ENCODE data around the gene CNNM2. TPM values are rescaled to one million over a fixed set of nuclear protein-coding genes. Genes with fewer than 3 reads are reported as not detected.
"Not testable (repeated sequence)": the region's sequence is repeated elsewhere in the genome, so short reads cannot be mapped to it uniquely, and the experiment has no call there.

Gene CNNM2
- total and polyA plus RNA-seq, 2 donors (not counting 1 experiment from before 2014, with no cell fraction given) = 6.6 to 21.6 TPM

GRCh38 chr10:102997998-102998397 is 79.9 kb downstream of the CNNM2 start:
- Histone ChIP-seq H3K9me3 (ENCODE audit: control extremely low read depth in 1 of 3, control insufficient read depth in 2 of 3, insufficient read depth in 1 of 3, low read length in 2 of 3) (peaks cover 0 to 6% (median 2%) of the 10 kb centered on the region in 3 donors), H3K9ac (ENCODE audit: low read length) (no peak overlapping the region), H2AFZ (ENCODE audit: insufficient read depth, low read depth, low read length, poor library complexity, severe bottlenecking) (no peak overlapping the region), H3K36me3 (replicated peaks in 1 of 2; ENCODE audit: control extremely low read depth in 1 of 2, control insufficient read depth in 1 of 2, extremely low read depth in 1 of 2, insufficient read depth in 2 of 2, low read length in 1 of 2) (no peaks in the 10 kb centered on the region), H3K4me1 (ENCODE audit: control insufficient read depth in 2 of 2, insufficient read depth in 2 of 2, low read length in 2 of 2) (no peaks in the 10 kb centered on the region), H4K20me1 (ENCODE audit: control insufficient read depth, insufficient read depth, low read length, poor library complexity, severe bottlenecking) (no peaks in the 10 kb centered on the region), H3K4me2 (replicated peaks; ENCODE audit: low read depth, low read length, poor library complexity, severe bottlenecking) (no peak overlapping the region), H3K79me2 (ENCODE audit: control insufficient read depth, insufficient read depth, low read length) (no peaks in the 10 kb centered on the region), H3K4me3 (ENCODE audit: control extremely low read depth in 1 of 5, extremely low read depth in 1 of 5, insufficient read depth in 1 of 5, low read depth in 2 of 5, low read length in 4 of 5) (no peak overlapping the region), H3K27ac (ENCODE audit: low read length in 2 of 2) (no peak overlapping the region), H3K27me3 (replicated peaks in 1 of 4; ENCODE audit: control extremely low read depth in 1 of 4, control insufficient read depth in 3 of 4, insufficient read depth in 4 of 4, low read length in 3 of 4) (no peaks in the 10 kb centered on the region)
- no peaks in the 10 kb centered on the region for H3K27me3 Mint-ChIP-seq
- peaks cover 3% of the 10 kb centered on the region for H3K4me1 Mint-ChIP-seq
- TF ChIP-seq CTCF (IDR thresholded peaks at IDR 0.05) (no peak), EZH2 (IDR thresholded peaks at IDR 0.05; ENCODE audit: borderline replicate concordance, insufficient read depth, low read depth, low read length, poor library complexity, severe bottlenecking) (no peak)
- ATAC-seq (ENCODE audit: low read depth) (no peak), DNase-seq (no peak)
- CTCF ChIA-PET = interaction anchor here (0.5 kb wide), 1 partner anchor 20 kb away, joined by 3 read pairs; no protein-coding TSS in a partner anchor
- no CpG with 5 or more reads among the region's 1 CpG for WGBS (ENCODE audit: insufficient coverage)
- intact Hi-C loops (cut with micrococcal nuclease) = no loop called here
- H3K4me3 Mint-ChIP-seq = no peak overlapping the region
- H3K27ac Mint-ChIP-seq = no peak overlapping the region
- POLR2A ChIA-PET = no interaction called here
- no peaks in the 10 kb centered on the region for H3K9me3 Mint-ChIP-seq (ENCODE audit: insufficient read depth)

GRCh38 chr10:102998399-102998907 is 80.4 kb downstream of the CNNM2 start:
- no peak overlapping the region for H2AFZ ChIP-seq (ENCODE audit: insufficient read depth, low read depth, low read length, poor library complexity, severe bottlenecking)
- no peaks in the 10 kb centered on the region for H3K36me3 ChIP-seq (replicated peaks in 1 of 2; ENCODE audit: control extremely low read depth in 1 of 2, control insufficient read depth in 1 of 2, extremely low read depth in 1 of 2, insufficient read depth in 2 of 2, low read length in 1 of 2)
- TF ChIP-seq EZH2 (IDR thresholded peaks at IDR 0.05; ENCODE audit: borderline replicate concordance, insufficient read depth, low read depth, low read length, poor library complexity, severe bottlenecking) (no peak), CTCF (IDR thresholded peaks at IDR 0.05) (no peak)
- no peak for DNase-seq
- no peak overlapping the region for H3K4me3 ChIP-seq (ENCODE audit: control extremely low read depth in 1 of 5, extremely low read depth in 1 of 5, insufficient read depth in 1 of 5, low read depth in 2 of 5, low read length in 4 of 5)
- no peak overlapping the region for H3K27ac ChIP-seq (ENCODE audit: low read length in 2 of 2)
- no peaks in the 10 kb centered on the region for H3K79me2 ChIP-seq (ENCODE audit: control insufficient read depth, insufficient read depth, low read length)
- 100% methylated on average over 1 of the region's 7 CpGs for WGBS (ENCODE audit: insufficient coverage)
- no peak overlapping the region for H3K4me2 ChIP-seq (replicated peaks; ENCODE audit: low read depth, low read length, poor library complexity, severe bottlenecking)
- ChIA-PET CTCF (interaction anchor here (0.5 kb wide), 1 partner anchor 20 kb away, joined by 3 read pairs; no protein-coding TSS in a partner anchor), POLR2A (no interaction called here)
- no peak for ATAC-seq (ENCODE audit: low read depth)
- no peak overlapping the region for H3K9ac ChIP-seq (ENCODE audit: low read length)
- Mint-ChIP-seq H3K27ac (no peak overlapping the region), H3K4me3 (no peak overlapping the region), H3K4me1 (peaks cover 3% of the 10 kb centered on the region), H3K27me3 (no peaks in the 10 kb centered on the region), H3K9me3 (ENCODE audit: insufficient read depth) (no peaks in the 10 kb centered on the region)
- no peaks in the 10 kb centered on the region for H4K20me1 ChIP-seq (ENCODE audit: control insufficient read depth, insufficient read depth, low read length, poor library complexity, severe bottlenecking)
- intact Hi-C loops (cut with micrococcal nuclease) = no loop called here
- H3K9me3 ChIP-seq (ENCODE audit: control extremely low read depth in 1 of 3, control insufficient read depth in 2 of 3, insufficient read depth in 1 of 3, low read length in 2 of 3) = peaks cover 0 to 6% (median 2%) of the 10 kb centered on the region in 3 donors
- H3K4me1 ChIP-seq (ENCODE audit: control insufficient read depth in 2 of 2, insufficient read depth in 2 of 2, low read length in 2 of 2) = no peaks in the 10 kb centered on the region
- no peaks in the 10 kb centered on the region for H3K27me3 ChIP-seq (replicated peaks in 1 of 4; ENCODE audit: control extremely low read depth in 1 of 4, control insufficient read depth in 3 of 4, insufficient read depth in 4 of 4, low read length in 3 of 4)

- intact Hi-C loops (cut with micrococcal nuclease); H3K4me3 Mint-ChIP-seq; H3K4me2 ChIP-seq (replicated peaks; ENCODE audit: low read depth, low read length, poor library complexity, severe bottlenecking); H3K27me3 ChIP-seq (replicated peaks in 1 of 4; ENCODE audit: control extremely low read depth in 1 of 4, control insufficient read depth in 3 of 4, insufficient read depth in 4 of 4, low read length in 3 of 4); H3K27me3 Mint-ChIP-seq; H3K4me3 ChIP-seq (ENCODE audit: control extremely low read depth in 1 of 5, extremely low read depth in 1 of 5, insufficient read depth in 1 of 5, low read depth in 2 of 5, low read length in 4 of 5); H3K79me2 ChIP-seq (ENCODE audit: control insufficient read depth, insufficient read depth, low read length); H3K4me1 Mint-ChIP-seq; H3K27ac Mint-ChIP-seq; H4K20me1 ChIP-seq (ENCODE audit: control insufficient read depth, insufficient read depth, low read length, poor library complexity, severe bottlenecking); H3K36me3 ChIP-seq (replicated peaks in 1 of 2; ENCODE audit: control extremely low read depth in 1 of 2, control insufficient read depth in 1 of 2, extremely low read depth in 1 of 2, insufficient read depth in 2 of 2, low read length in 1 of 2); H3K9me3 ChIP-seq (ENCODE audit: control extremely low read depth in 1 of 3, control insufficient read depth in 2 of 3, insufficient read depth in 1 of 3, low read length in 2 of 3); ATAC-seq (ENCODE audit: low read depth); DNase-seq; POLR2A ChIA-PET; H2AFZ ChIP-seq (ENCODE audit: insufficient read depth, low read depth, low read length, poor library complexity, severe bottlenecking); H3K9ac ChIP-seq (ENCODE audit: low read length); CTCF ChIA-PET; H3K9me3 Mint-ChIP-seq (ENCODE audit: insufficient read depth); H3K27ac ChIP-seq (ENCODE audit: low read length in 2 of 2); H3K4me1 ChIP-seq (ENCODE audit: control insufficient read depth in 2 of 2, insufficient read depth in 2 of 2, low read length in 2 of 2): not testable (repeated sequence)
- WGBS (ENCODE audit: insufficient coverage) = no CpG with 5 or more reads among the region's 7 CpGs
Observed at GRCh38 chr10:103000050-103000449, 82.0 kb downstream of the CNNM2 start.
